ENCODE results near the gene SH3PXD2A. TPM values are rescaled to one million over a fixed set of nuclear protein-coding genes. Genes with fewer than 3 reads are reported as not detected.

The SH3PXD2A gene
- total and polyA plus RNA-seq, 8 donors, result 3.9 to 16.4 (median 8.0) TPM

- no peak for TF ChIP-seq CTCF (IDR thresholded peaks at IDR 0.05)
- Histone ChIP-seq H3K36me3 (no peaks in the 10 kb centered on the region), H3K27me3 (no peaks in the 10 kb centered on the region), H3K9me3 (no peaks in the 10 kb centered on the region), H3K4me3 (no peak overlapping the region), H3K27ac (no peak overlapping the region), H3K4me1 (peaks cover 0 to 7% (median 0%) of the 10 kb centered on the region in 3 donors)
- FAIRE-seq (no peak), DNase-seq (no peak), ATAC-seq (no peak)
- 81 to 87% methylated on average over 14 of the region's 14 CpGs for WGBS, 2 donors
- intact Hi-C loops (cut with DNase I), result loop anchor here in 1 of 3 donors (10.0 kb wide), 1 partner anchor 260 kb away; no protein-coding TSS in a partner anchor
These were observed 240.8 kb downstream of the SH3PXD2A start for GRCh38 chr10:103614306-103615158.

GRCh38 chr10:103613616-103614015 lies 241.8 kb downstream of the SH3PXD2A start:
- TF ChIP-seq CTCF (IDR thresholded peaks at IDR 0.05), result no peak
- intact Hi-C loops (cut with DNase I), result loop anchor here in 1 of 3 donors (10.0 kb wide), 1 partner anchor 261 kb away; no protein-coding TSS in a partner anchor
- FAIRE-seq (no peak), ATAC-seq (no peak), DNase-seq (no peak)
- Histone ChIP-seq H3K27me3 (no peaks in the 10 kb centered on the region), H3K36me3 (no peaks in the 10 kb centered on the region), H3K27ac (no peak overlapping the region), H3K4me3 (no peak overlapping the region), H3K4me1 (peaks cover 0 to 4% (median 0%) of the 10 kb centered on the region in 3 donors), H3K9me3 (no peaks in the 10 kb centered on the region)
- 89 to 95% methylated on average over 2 of the region's 2 CpGs for WGBS, 2 donors

GRCh38 chr10:103612462-103613365 lies 242.7 kb downstream of the SH3PXD2A start:
- no peak overlapping the region for H3K4me3 ChIP-seq
- H3K36me3 ChIP-seq, result no peaks in the 10 kb centered on the region
- ATAC-seq, result peak in 3 of 4 donors; percentile 17 to 62 (median 31)
- H3K27me3 ChIP-seq, result no peaks in the 10 kb centered on the region
- no peaks in the 10 kb centered on the region for H3K9me3 ChIP-seq
- no peaks in the 10 kb centered on the region for H3K4me1 ChIP-seq
- no peak overlapping the region for H3K27ac ChIP-seq
- DNase-seq, result no peak
- no peak for TF ChIP-seq CTCF (IDR thresholded peaks at IDR 0.05)
- no peak for FAIRE-seq
- intact Hi-C loops (cut with DNase I), result loop anchor here in 1 of 3 donors (10.0 kb wide), 1 partner anchor 262 kb away; no protein-coding TSS in a partner anchor
- WGBS, 2 donors, result 88 to 89% methylated on average over 17 of the region's 17 CpGs

GRCh38 chr10:103610921-103611511 lies 244.4 kb downstream of the SH3PXD2A start:
- Histone ChIP-seq H3K36me3 (no peaks in the 10 kb centered on the region), H3K27ac (no peak overlapping the region), H3K4me3 (no peak overlapping the region), H3K4me1 (no peaks in the 10 kb centered on the region), H3K9me3 (no peaks in the 10 kb centered on the region), H3K27me3 (no peaks in the 10 kb centered on the region)
- DNase-seq (peak in 1 of 6 donors; percentile 20), ATAC-seq (no peak), FAIRE-seq (no peak)
- intact Hi-C loops (cut with DNase I), result loop anchor here in 1 of 3 donors (10.0 kb wide), 1 partner anchor 264 kb away; no protein-coding TSS in a partner anchor
- no peak for TF ChIP-seq CTCF (IDR thresholded peaks at IDR 0.05)
- WGBS, 2 donors, result 70 to 71% methylated on average over 9 of the region's 9 CpGs

All from pancreas (tissue), 10 donors.